HL-60 (cell line): ENCODE measurements around the gene AURKB.
A peak's percentile ranks its signal among the peaks of the same experiment; 100 is the strongest.
"Not testable (repeated sequence)": the region's sequence is repeated elsewhere in the genome, so short reads cannot be mapped to it uniquely, and the experiment has no call there.

Experiments used
- DNase-seq, 2 experiments: peaks; one replicate each; pipeline ENCODE4 v3.0.0-alpha.2; 2010 to 2020; ENCODE audit warnings: low read depth in 1 of 2, low spot score in 1 of 2
- H3K27ac ChIP-seq: fragments of 250-450 bp; sonication (Bioruptor Pico); replicated peaks from 2 replicates; pipeline ENCODE4 v1.5.1; 2020; ENCODE audit warnings: mild to moderate bottlenecking, moderate library complexity
- H3K27me3 ChIP-seq: fragments of 250-450 bp; sonication (Bioruptor Pico); 2 replicates; pipeline ENCODE4 v1.5.1; 2021; ENCODE audit warnings: mild to moderate bottlenecking, moderate library complexity; ENCODE audit not compliant: insufficient read depth, poor library complexity, severe bottlenecking
- H3K4me3 ChIP-seq: replicated peaks from 2 replicates; pipeline ENCODE4 v1.5.1; 2011; ENCODE audit warnings: mild to moderate bottlenecking, control low read depth, low read length; ENCODE audit not compliant: insufficient read depth
- GABPA ChIP-seq: IDR thresholded peaks from 2 replicates; pipeline ENCODE4 v1.6.1; 2012; ENCODE audit warnings: low read depth
- POLR2AphosphoS5 ChIP-seq: IDR thresholded peaks from 2 replicates; pipeline ENCODE4 v1.6.1; 2012; ENCODE audit warnings: low read depth
- REST ChIP-seq: IDR thresholded peaks from 2 replicates; pipeline ENCODE4 v1.6.1; 2012; ENCODE audit warnings: low read depth; ENCODE audit not compliant: insufficient replicate concordance
- SPI1 ChIP-seq: IDR thresholded peaks from 2 replicates; pipeline ENCODE4 v1.6.1; 2012; ENCODE audit warnings: low read depth, mild to moderate bottlenecking, borderline replicate concordance
- TF ChIP-seq, protein P1 (sequence below): IDR thresholded peaks from one replicate; pipeline ENCODE4 v1.5.1; 2011; ENCODE audit warnings: low read length, control low read depth, inconsistent platforms; ENCODE audit not compliant: insufficient read depth

The AURKB gene

GRCh38 chr17:8221663-8222379 is 11.4 kb upstream of the AURKB start:
- H3K27me3 ChIP-seq = no peaks in the 10 kb centered on the region
- H3K27ac ChIP-seq = peak overlapping the region; percentile 96
- DNase-seq = peak; percentile 35 to 67
- H3K4me3 ChIP-seq = peak overlapping the region; percentile 60
- TF ChIP-seq POLR2AphosphoS5 (no peak), REST (no peak), SPI1 (no peak), GABPA (no peak)
- TF ChIP-seq, protein P1, sequence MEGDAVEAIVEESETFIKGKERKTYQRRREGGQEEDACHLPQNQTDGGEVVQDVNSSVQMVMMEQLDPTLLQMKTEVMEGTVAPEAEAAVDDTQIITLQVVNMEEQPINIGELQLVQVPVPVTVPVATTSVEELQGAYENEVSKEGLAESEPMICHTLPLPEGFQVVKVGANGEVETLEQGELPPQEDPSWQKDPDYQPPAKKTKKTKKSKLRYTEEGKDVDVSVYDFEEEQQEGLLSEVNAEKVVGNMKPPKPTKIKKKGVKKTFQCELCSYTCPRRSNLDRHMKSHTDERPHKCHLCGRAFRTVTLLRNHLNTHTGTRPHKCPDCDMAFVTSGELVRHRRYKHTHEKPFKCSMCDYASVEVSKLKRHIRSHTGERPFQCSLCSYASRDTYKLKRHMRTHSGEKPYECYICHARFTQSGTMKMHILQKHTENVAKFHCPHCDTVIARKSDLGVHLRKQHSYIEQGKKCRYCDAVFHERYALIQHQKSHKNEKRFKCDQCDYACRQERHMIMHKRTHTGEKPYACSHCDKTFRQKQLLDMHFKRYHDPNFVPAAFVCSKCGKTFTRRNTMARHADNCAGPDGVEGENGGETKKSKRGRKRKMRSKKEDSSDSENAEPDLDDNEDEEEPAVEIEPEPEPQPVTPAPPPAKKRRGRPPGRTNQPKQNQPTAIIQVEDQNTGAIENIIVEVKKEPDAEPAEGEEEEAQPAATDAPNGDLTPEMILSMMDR = no peak

DNA sequence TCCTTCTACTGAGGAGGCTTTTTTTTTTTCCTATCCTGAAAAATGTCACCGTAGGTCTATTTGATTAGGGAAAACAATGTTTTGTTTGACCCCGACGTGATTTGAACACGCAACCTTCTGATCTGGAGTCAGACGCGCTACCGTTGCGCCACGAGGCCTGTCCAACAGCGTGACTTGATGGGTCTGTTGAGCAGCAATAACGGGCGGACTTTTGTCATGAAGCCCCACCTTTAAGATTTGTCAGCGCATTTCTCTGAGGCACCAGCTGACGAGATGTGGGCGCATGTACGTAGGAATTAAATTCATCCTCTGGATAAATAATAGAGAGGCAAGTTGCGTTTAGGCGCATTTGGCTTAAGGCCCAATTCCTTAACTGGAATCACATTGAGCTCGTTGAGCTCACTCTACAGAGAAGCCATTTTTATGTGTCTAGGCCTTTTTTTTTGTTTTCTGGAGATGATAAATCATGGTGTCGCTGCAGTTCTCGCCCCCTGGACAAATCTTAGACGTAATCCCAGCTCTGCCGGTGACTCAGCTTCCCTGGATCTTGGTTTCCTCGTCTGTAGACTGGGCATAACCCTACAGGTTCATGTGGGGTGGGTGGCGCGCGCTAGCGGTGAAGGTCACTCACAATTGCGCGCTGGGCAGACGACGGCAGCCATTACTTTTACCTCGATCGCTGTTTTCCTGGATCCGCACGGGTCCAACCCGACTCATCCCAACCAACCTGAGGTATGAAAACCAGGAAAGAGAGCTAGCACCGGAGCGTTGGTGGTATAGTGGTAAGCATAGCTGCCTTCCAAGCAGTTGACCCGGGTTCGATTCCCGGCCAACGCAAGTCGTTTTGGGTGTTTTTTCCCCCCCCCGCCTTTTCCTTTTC is 10.6 kb upstream of the AURKB start:
- H3K27ac ChIP-seq = peak overlapping the region; percentile 96
- no peaks in the 10 kb centered on the region for H3K27me3 ChIP-seq
- no peak for TF ChIP-seq SPI1
- no peak for TF ChIP-seq POLR2AphosphoS5
- TF ChIP-seq REST = no peak
- TF ChIP-seq, protein P1 = no peak
- no peak for TF ChIP-seq GABPA
- peak; percentile 70 to 77 for DNase-seq
- H3K4me3 ChIP-seq = peak overlapping the region; percentile 60

- not testable (repeated sequence) for H3K4me3 ChIP-seq, H3K27me3 ChIP-seq, H3K27ac ChIP-seq, DNase-seq
These were observed 3.6 kb upstream of the AURKB start for GRCh38 chr17:8214000-8214399.

DNA sequence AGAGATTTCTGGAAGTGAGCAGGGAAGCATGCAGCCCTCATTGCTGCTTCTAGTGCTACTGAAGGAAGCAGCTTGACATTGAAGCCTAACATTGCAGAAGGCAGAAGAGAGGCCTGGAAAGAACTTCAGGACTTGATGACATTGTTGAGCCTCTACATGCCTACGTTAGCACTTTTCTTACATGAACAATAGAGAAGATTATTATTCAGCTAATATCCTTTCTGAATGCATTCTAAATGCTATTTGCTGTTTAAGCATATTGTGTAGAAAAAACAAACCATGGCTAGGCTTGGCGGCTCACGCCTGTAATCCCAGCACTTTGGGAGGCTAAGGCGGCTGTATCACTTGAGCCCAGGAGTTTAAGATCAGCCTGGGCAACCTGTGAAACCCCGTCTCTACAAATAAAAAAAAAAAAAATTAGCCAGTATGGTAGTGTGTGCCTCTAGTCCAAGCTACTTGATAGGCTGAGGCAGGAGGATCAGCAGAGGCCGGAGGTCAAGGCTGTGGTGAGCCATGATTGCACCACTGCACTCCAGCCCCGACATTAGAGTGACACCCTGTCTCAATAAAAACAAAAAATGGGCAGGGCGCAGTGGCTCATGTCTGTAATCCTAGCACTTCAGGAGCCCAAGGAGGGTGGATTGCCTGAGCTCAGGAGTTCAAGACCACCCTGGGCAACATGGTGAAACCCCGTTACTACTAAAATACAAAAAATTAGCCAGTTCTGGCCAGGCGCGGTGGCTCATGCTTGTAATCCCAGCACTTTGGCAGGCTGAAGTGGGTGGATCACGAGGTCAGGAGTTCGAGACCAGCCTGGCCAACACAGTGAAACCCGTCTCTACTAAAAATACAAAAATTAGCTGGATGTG is 2.2 kb upstream of the AURKB start:
- no peak for DNase-seq
- no peak for TF ChIP-seq SPI1
- TF ChIP-seq REST = no peak
- TF ChIP-seq, protein P1 = no peak
- TF ChIP-seq GABPA = no peak
- no peak for TF ChIP-seq POLR2AphosphoS5
- Histone ChIP-seq H3K27ac (no peak overlapping the region), H3K4me3 (no peak overlapping the region), H3K27me3 (no peaks in the 10 kb centered on the region)
